T-helper 1 cell treated with Interleukin-12 subunit alpha and Interleukin-12 subunit beta and Interleukin-4 antibody, amounts not matched to agents 30 ng/mL and 1 ng/mL, for 36 hours (primary cell): Measurements from ENCODE around the gene EIF4ENIF1. TPM values are rescaled to one million over a fixed set of nuclear protein-coding genes. Genes with fewer than 3 reads are reported as not detected.

Experiments used
- total RNA-seq: library from RNA; stranded (reverse); gene quantifications from 2 replicates; pipeline ENCODE4 v1.2.3, GENCODE V29; 2022

The EIF4ENIF1 gene
- total RNA-seq, 1 donor from 2014 or later = 65.3 TPM

Other genes starting within 250 kb of the EIF4ENIF1 start
- gene PIK3IP1, start 197.4 kb downstream of the EIF4ENIF1 start, total RNA-seq = 54.4 and 55.9 TPM in 2 replicates
- gene PATZ1, start 143.5 kb downstream of the EIF4ENIF1 start, total RNA-seq = 27.4 and 31.0 TPM in 2 replicates
- 78.8 and 85.1 TPM in 2 replicates for gene DRG1, start 90.2 kb downstream of the EIF4ENIF1 start, total RNA-seq
- 235 and 238 TPM in 2 replicates for gene SFI1, start 6.7 kb upstream of the EIF4ENIF1 start, total RNA-seq
- gene PISD, start 172.4 kb upstream of the EIF4ENIF1 start, total RNA-seq = 26.9 and 30.8 TPM in 2 replicates